AG04450 (cell line): Measurements from ENCODE around the gene FAM20C. TPM values are rescaled to one million over a fixed set of nuclear protein-coding genes. Genes with fewer than 3 reads are reported as not detected.

Source experiments
- CTCF ChIA-PET: fragments of 300-600, 350-600 bp; formaldehyde crosslinking; extraction: SDS; loops from one replicate; lab custom pipeline; 2022; ENCODE audit warnings: antibody characterized with exemption, inconsistent platforms; lab: Charles Lee
- POLR2A ChIA-PET: fragments of 350-600 bp; formaldehyde crosslinking; extraction: SDS; loops from one replicate; lab custom pipeline; 2021; ENCODE audit warnings: antibody characterized with exemption, inconsistent platforms; lab: Yijun Ruan, JAX
- DNase-seq: peaks from one replicate; pipeline ENCODE4 v3.0.0-alpha.2; 2011; ENCODE audit warnings: low read depth, low spot score
- H3K27ac ChIP-seq: one replicate; pipeline ENCODE4 v1.5.1; 2012; ENCODE audit warnings: low read depth, low read length, control low read depth
- H3K27me3 ChIP-seq: one replicate; pipeline ENCODE4 v1.6.0; 2012; ENCODE audit warnings: low read length; ENCODE audit not compliant: control insufficient read depth, insufficient read depth
- H3K4me3 ChIP-seq: 2 replicates; pipeline ENCODE4 v1.5.1; 2011; ENCODE audit warnings: mild to moderate bottlenecking, low read depth, low read length, control low read depth
- H3K9me3 ChIP-seq: 2 replicates; pipeline ENCODE4 v1.5.1; 2012; ENCODE audit warnings: low read length; ENCODE audit not compliant: control insufficient read depth, insufficient read depth
- CTCF ChIP-seq: IDR thresholded peaks from 2 replicates; pipeline ENCODE4 v1.5.1; 2011; ENCODE audit warnings: low read depth, low read length, control low read depth, inconsistent platforms
- polyA plus RNA-seq: library from polyadenylated mRNA; depleted of rRNA; stranded (reverse); fragments of >200 nt; gene quantifications from 2 replicates; pipeline ENCODE4 v1.2.3, GENCODE V29; 2011

Gene FAM20C
- polyA plus RNA-seq, 1 experiment: 34.5 TPM

- H3K27me3 ChIP-seq: peaks cover 61% of the 10 kb centered on the region
- ChIA-PET CTCF (no interaction called here), POLR2A (no interaction called here)
- no peak for DNase-seq
- H3K9me3 ChIP-seq: peaks cover 9% of the 10 kb centered on the region
- no peak overlapping the region for H3K27ac ChIP-seq
- no peak for TF ChIP-seq CTCF
- H3K4me3 ChIP-seq: no peak overlapping the region
Observed at GRCh38 chr7:285731-286130, 93.4 kb downstream of the FAM20C start.

GRCh38 chr7:286266-286665 lies 93.9 kb downstream of the FAM20C start:
- DNase-seq: no peak
- peaks cover 60% of the 10 kb centered on the region for H3K27me3 ChIP-seq
- H3K4me3 ChIP-seq: no peak overlapping the region
- ChIA-PET CTCF (no interaction called here), POLR2A (no interaction called here)
- no peak for TF ChIP-seq CTCF
- no peak overlapping the region for H3K27ac ChIP-seq
- H3K9me3 ChIP-seq: peaks cover 9% of the 10 kb centered on the region

GRCh38 chr7:288671-289101 lies 96.3 kb downstream of the FAM20C start:
- Histone ChIP-seq H3K27ac (no peak overlapping the region), H3K4me3 (no peak overlapping the region), H3K9me3 (peaks cover 4% of the 10 kb centered on the region), H3K27me3 (peaks cover 79% of the 10 kb centered on the region)
- no peak for TF ChIP-seq CTCF
- no peak for DNase-seq
- POLR2A ChIA-PET: no interaction called here
- CTCF ChIA-PET: no interaction called here

- no peak for TF ChIP-seq CTCF
- peaks cover 4% of the 10 kb centered on the region for H3K9me3 ChIP-seq
- H3K4me3 ChIP-seq: no peak overlapping the region
- CTCF ChIA-PET: no interaction called here
- POLR2A ChIA-PET: no interaction called here
- H3K27ac ChIP-seq: no peak overlapping the region
- peaks cover 82% of the 10 kb centered on the region for H3K27me3 ChIP-seq
- DNase-seq: no peak
Observed at GRCh38 chr7:289209-289755, 96.9 kb downstream of the FAM20C start.

GRCh38 chr7:289756-290553 lies 97.6 kb downstream of the FAM20C start, which contains the start of gene FOXL3:
FOXL3 (plus strand) TSS chr7:290170; CDS start chr7:290170, 0 bp downstream.
- ChIA-PET POLR2A (no interaction called here), CTCF (no interaction called here)
- Histone ChIP-seq H3K27me3 (peaks cover 80% of the 10 kb centered on the region), H3K4me3 (no peak within 1 kb of the TSS), H3K27ac (no peak within 1 kb of the TSS), H3K9me3 (peaks cover 8% of the 10 kb centered on the region)
- DNase-seq: no peak
- TF ChIP-seq CTCF: no peak
